Thyroid gland (tissue), 4 donors: ENCODE data around the gene RAB6D. TPM values are rescaled to one million over a fixed set of nuclear protein-coding genes. Genes with fewer than 3 reads are reported as not detected.
"Not testable (repeated sequence)": the region's sequence is repeated elsewhere in the genome, so short reads cannot be mapped to it uniquely, and the experiment has no call there.

Source experiments
- DNase-seq, 2 donors: peaks; one replicate each; pipeline ENCODE4 v3.0.0-alpha.2; 2019
- H3K27ac ChIP-seq, 3 donors: fragments of 200-600 bp; sonication (generic); 1 replicate in 2 of 3; 2 replicates in 1 of 3; pipeline ENCODE4 v1.5.1; 2016 to 2019; ENCODE audit warnings: mild to moderate bottlenecking in 1 of 3, moderate library complexity in 1 of 3
- H3K27me3 ChIP-seq: fragments of 200-600 bp; sonication (generic); one replicate; pipeline ENCODE4 v1.5.1; 2019
- H3K36me3 ChIP-seq, 2 donors: fragments of 200-600 bp; sonication (generic); one replicate each; pipeline ENCODE4 v1.5.1; 2016 to 2019
- H3K4me1 ChIP-seq, 2 donors: fragments of 200-600 bp; sonication (generic); one replicate each; pipeline ENCODE4 v1.5.1; 2017 to 2019
- H3K4me3 ChIP-seq, 3 donors: fragments of 200-600 bp; sonication (generic); replicated peaks in 1 of 3; 1 replicate in 2 of 3; 2 replicates in 1 of 3; pipeline ENCODE4 v1.5.1; 2016; ENCODE audit warnings: mild to moderate bottlenecking in 1 of 3
- H3K9me3 ChIP-seq: fragments of 200-600 bp; sonication (generic); one replicate; pipeline ENCODE4 v1.5.1; 2017
- CTCF ChIP-seq, 6 experiments: fragments of 200-600 bp in 3 of 6; fragments of 450-650 bp in 3 of 6; sonication (generic) in 3 of 6; IDR thresholded peaks; one replicate each; pipeline ENCODE4 v1.5.1; 2016 to 2019; ENCODE audit warnings: antibody characterized with exemption in 6 of 6, mild to moderate bottlenecking in 2 of 6, inconsistent platforms in 1 of 6, moderate library complexity in 1 of 6
- POLR2A ChIP-seq, 2 donors: fragments of 450-650 bp; IDR thresholded peaks; one replicate each; pipeline ENCODE4 v1.6.1; 2017; ENCODE audit warnings: antibody characterized with exemption in 2 of 2, mild to moderate bottlenecking in 2 of 2, moderate library complexity in 1 of 2
- WGBS, 2 donors: methylation state at CpG; one replicate each; pipeline ENCODE4 v1.1.5; 2017; 5-methylcytosine and 5-hydroxymethylcytosine counted together
- intact Hi-C: fragments of 100-400 bp; cut with DNase I; formaldehyde crosslinking; loops from one replicate; pipeline ENCODE4 v1.15.1; 2023
- total RNA-seq, 4 donors: library from RNA; depleted of rRNA; stranded (reverse); fragments of >200 nt; gene quantifications; one replicate each; pipeline ENCODE4 v1.2.3, GENCODE V29; 2016

Gene RAB6D
- total RNA-seq, 4 donors from 2014 or later: not detected

GRCh38 chr2:131404753-131405152 is 40.8 kb upstream of the RAB6D start:
- DNase-seq: no peak
- Histone ChIP-seq H3K4me3 (no peak overlapping the region), H3K27me3 (no peaks in the 10 kb centered on the region), H3K4me1 (no peaks in the 10 kb centered on the region), H3K36me3 (no peaks in the 10 kb centered on the region), H3K9me3 (no peaks in the 10 kb centered on the region), H3K27ac (no peak overlapping the region)
- no peak for TF ChIP-seq CTCF (IDR thresholded peaks at IDR 0.05)
- no peak for TF ChIP-seq POLR2A (IDR thresholded peaks at IDR 0.05)
- intact Hi-C loops: no loop called here
- WGBS, 2 donors: 85 to 88% methylated on average over 12 of the region's 12 CpGs

GRCh38 chr2:131402320-131403039 is 38.5 kb upstream of the RAB6D start:
- H3K36me3 ChIP-seq: no peaks in the 10 kb centered on the region
- no peak for TF ChIP-seq POLR2A (IDR thresholded peaks at IDR 0.05)
- TF ChIP-seq CTCF (IDR thresholded peaks at IDR 0.05): no peak
- no peaks in the 10 kb centered on the region for H3K4me1 ChIP-seq
- DNase-seq: no peak
- no peaks in the 10 kb centered on the region for H3K9me3 ChIP-seq
- intact Hi-C loops: no loop called here
- H3K4me3 ChIP-seq: no peak overlapping the region
- WGBS, 2 donors: 81 to 85% methylated on average over 6 of the region's 6 CpGs
- no peaks in the 10 kb centered on the region for H3K27me3 ChIP-seq
- H3K27ac ChIP-seq: no peak overlapping the region

GRCh38 chr2:131400849-131401248 is 36.9 kb upstream of the RAB6D start:
- Histone ChIP-seq H3K36me3 (no peaks in the 10 kb centered on the region), H3K27me3 (no peaks in the 10 kb centered on the region), H3K27ac (no peak overlapping the region), H3K4me3 (no peak overlapping the region), H3K9me3 (no peaks in the 10 kb centered on the region), H3K4me1 (no peaks in the 10 kb centered on the region)
- intact Hi-C loops: no loop called here
- DNase-seq: no peak
- TF ChIP-seq POLR2A (IDR thresholded peaks at IDR 0.05) (no peak), CTCF (IDR thresholded peaks at IDR 0.05) (no peak)
- WGBS, 2 donors: 70 to 76% methylated on average over 4 of the region's 4 CpGs

GRCh38 chr2:131400441-131400840 is 36.5 kb upstream of the RAB6D start:
- intact Hi-C loops, DNase-seq, H3K27ac ChIP-seq, H3K4me1 ChIP-seq, H3K4me3 ChIP-seq, H3K9me3 ChIP-seq, H3K27me3 ChIP-seq, H3K36me3 ChIP-seq: not testable (repeated sequence)
- WGBS, 2 donors: 77 to 91% methylated on average over 4 of the region's 4 CpGs

GRCh38 chr2:131396209-131396608 is 32.2 kb upstream of the RAB6D start:
- H3K27me3 ChIP-seq, H3K36me3 ChIP-seq, H3K9me3 ChIP-seq, H3K4me1 ChIP-seq, DNase-seq, intact Hi-C loops, H3K27ac ChIP-seq, H3K4me3 ChIP-seq: not testable (repeated sequence)
- 83 to 89% methylated on average over 1 of the region's 1 CpG for WGBS, 2 donors

GRCh38 chr2:131395024-131395645 is 31.2 kb upstream of the RAB6D start:
- 27 to 43% methylated on average over 9 to 20 of the region's 29 CpGs for WGBS, 2 donors
- H3K4me1 ChIP-seq, H3K27me3 ChIP-seq, H3K9me3 ChIP-seq, intact Hi-C loops, H3K36me3 ChIP-seq, H3K27ac ChIP-seq, H3K4me3 ChIP-seq: not testable (repeated sequence)
- DNase-seq: peak; percentile 28 to 42
